Neutrophil (primary cell): ENCODE results near the gene NDUFA3.

Experiments
- H3K27ac ChIP-seq: fragments of 200-600 bp; sonication (generic); 2 replicates; pipeline ENCODE4 v1.5.1; 2016; ENCODE audit warnings: mild to moderate bottlenecking, moderate library complexity
- H3K27me3 ChIP-seq: fragments of 200-600 bp; sonication (generic); 2 replicates; pipeline ENCODE4 v1.6.0; 2016; ENCODE audit warnings: mild to moderate bottlenecking
- H3K36me3 ChIP-seq: fragments of 200-600 bp; sonication (generic); 2 replicates; pipeline ENCODE4 v1.5.1; 2017
- H3K4me1 ChIP-seq, 2 experiments: fragments of 200-600 bp in 1 of 2; sonication (generic) in 1 of 2; 1 replicate in 1 of 2; 2 replicates in 1 of 2; pipeline versions ENCODE4 v1.5.1 to v1.6.1; 2013 to 2016; ENCODE audit warnings: low read depth in 1 of 2, low read length in 1 of 2, mild to moderate bottlenecking in 1 of 2, moderate library complexity in 1 of 2; ENCODE audit not compliant: control insufficient read depth in 1 of 2, insufficient read depth in 1 of 2
- H3K4me3 ChIP-seq, 2 experiments: fragments of 200-600 bp in 1 of 2; sonication (generic) in 1 of 2; 1 replicate in 1 of 2; 2 replicates in 1 of 2; pipeline ENCODE4 v1.5.1; 2013 to 2016; ENCODE audit warnings: low read depth in 1 of 2, low read length in 1 of 2, mild to moderate bottlenecking in 1 of 2, moderate library complexity in 1 of 2
- H3K9me3 ChIP-seq: fragments of 200-600 bp; sonication (generic); 2 replicates; pipeline ENCODE4 v1.5.1; 2016
- CTCF ChIP-seq: fragments of 200-600 bp; sonication (generic); IDR thresholded peaks from 2 replicates; pipeline ENCODE4 v1.5.1; 2016; ENCODE audit warnings: antibody characterized with exemption

The NDUFA3 gene

GRCh38 chr19:54152878-54153524 lies 50.3 kb downstream of the NDUFA3 start:
- peaks cover 5 to 6% of the 10 kb centered on the region in 2 experiments for H3K4me1 ChIP-seq
- H3K4me3 ChIP-seq: no peak overlapping the region
- no peaks in the 10 kb centered on the region for H3K9me3 ChIP-seq
- H3K27ac ChIP-seq: peak overlapping the region; percentile 6
- TF ChIP-seq CTCF: no peak
- H3K36me3 ChIP-seq: peaks cover 100% of the 10 kb centered on the region
- H3K27me3 ChIP-seq: no peaks in the 10 kb centered on the region

- no peak for TF ChIP-seq CTCF
- Histone ChIP-seq H3K27me3 (no peaks in the 10 kb centered on the region), H3K4me3 (no peak overlapping the region), H3K27ac (peak overlapping the region; percentile 52), H3K9me3 (no peaks in the 10 kb centered on the region), H3K36me3 (peaks cover 94% of the 10 kb centered on the region), H3K4me1 (peaks cover 13 to 14% of the 10 kb centered on the region in 2 experiments)
These were observed 51.2 kb downstream of the NDUFA3 start for GRCh38 chr19:54153731-54154326.

GRCh38 chr19:54154603-54155345 lies 52.1 kb downstream of the NDUFA3 start:
- H3K4me3 ChIP-seq: no peak overlapping the region
- peaks cover 85% of the 10 kb centered on the region for H3K36me3 ChIP-seq
- H3K27me3 ChIP-seq: no peaks in the 10 kb centered on the region
- peaks cover 18 to 19% of the 10 kb centered on the region in 2 experiments for H3K4me1 ChIP-seq
- H3K9me3 ChIP-seq: no peaks in the 10 kb centered on the region
- TF ChIP-seq CTCF: no peak
- peak overlapping the region; percentile 52 for H3K27ac ChIP-seq

GRCh38 chr19:54155694-54156093 lies 53.0 kb downstream of the NDUFA3 start:
- no peak overlapping the region for H3K27ac ChIP-seq

GRCh38 chr19:54156490-54156889 lies 53.8 kb downstream of the NDUFA3 start:
- Histone ChIP-seq H3K27me3 (no peaks in the 10 kb centered on the region), H3K4me3 (no peak overlapping the region), H3K9me3 (no peaks in the 10 kb centered on the region), H3K4me1 (peaks cover 28 to 29% of the 10 kb centered on the region in 2 experiments), H3K36me3 (peaks cover 68% of the 10 kb centered on the region), H3K27ac (no peak overlapping the region)
- TF ChIP-seq CTCF: no peak

More at GRCh38 chr19:54155694-54156093, 53.0 kb downstream of the NDUFA3 start:
- H3K4me1 ChIP-seq: peaks cover 22% of the 10 kb centered on the region in 2 experiments
- H3K4me3 ChIP-seq: no peak overlapping the region
- no peak for TF ChIP-seq CTCF
- no peaks in the 10 kb centered on the region for H3K27me3 ChIP-seq
- no peaks in the 10 kb centered on the region for H3K9me3 ChIP-seq
- H3K36me3 ChIP-seq: peaks cover 76% of the 10 kb centered on the region
